GM12865 (cell line): Measurements from ENCODE around the gene INF2.

Source experiments
- DNase-seq: peaks from one replicate; pipeline ENCODE4 v3.0.0; 2010; ENCODE audit warnings: low read depth
- H3K4me3 ChIP-seq: 2 replicates; pipeline ENCODE4 v1.5.1; 2011; ENCODE audit warnings: mild to moderate bottlenecking, low read depth, low read length, control low read depth
- TF ChIP-seq, protein P1 (sequence below): IDR thresholded peaks from 2 replicates; pipeline ENCODE4 v1.5.1; 2011; ENCODE audit warnings: low read length, control low read depth, low read depth, inconsistent platforms; ENCODE audit not compliant: insufficient read depth; ENCODE audit errors: missing control alignments

The INF2 gene

GRCh38 chr14:104673481-104673880, 15.9 kb upstream of the INF2 start:
- TF ChIP-seq, protein P1, sequence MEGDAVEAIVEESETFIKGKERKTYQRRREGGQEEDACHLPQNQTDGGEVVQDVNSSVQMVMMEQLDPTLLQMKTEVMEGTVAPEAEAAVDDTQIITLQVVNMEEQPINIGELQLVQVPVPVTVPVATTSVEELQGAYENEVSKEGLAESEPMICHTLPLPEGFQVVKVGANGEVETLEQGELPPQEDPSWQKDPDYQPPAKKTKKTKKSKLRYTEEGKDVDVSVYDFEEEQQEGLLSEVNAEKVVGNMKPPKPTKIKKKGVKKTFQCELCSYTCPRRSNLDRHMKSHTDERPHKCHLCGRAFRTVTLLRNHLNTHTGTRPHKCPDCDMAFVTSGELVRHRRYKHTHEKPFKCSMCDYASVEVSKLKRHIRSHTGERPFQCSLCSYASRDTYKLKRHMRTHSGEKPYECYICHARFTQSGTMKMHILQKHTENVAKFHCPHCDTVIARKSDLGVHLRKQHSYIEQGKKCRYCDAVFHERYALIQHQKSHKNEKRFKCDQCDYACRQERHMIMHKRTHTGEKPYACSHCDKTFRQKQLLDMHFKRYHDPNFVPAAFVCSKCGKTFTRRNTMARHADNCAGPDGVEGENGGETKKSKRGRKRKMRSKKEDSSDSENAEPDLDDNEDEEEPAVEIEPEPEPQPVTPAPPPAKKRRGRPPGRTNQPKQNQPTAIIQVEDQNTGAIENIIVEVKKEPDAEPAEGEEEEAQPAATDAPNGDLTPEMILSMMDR: no peak
- H3K4me3 ChIP-seq: no peak overlapping the region
- DNase-seq: no peak

GRCh38 chr14:104675447-104675846, 14.0 kb upstream of the INF2 start:
- TF ChIP-seq, protein P1: no peak
- H3K4me3 ChIP-seq: no peak overlapping the region
- no peak for DNase-seq

DNA sequence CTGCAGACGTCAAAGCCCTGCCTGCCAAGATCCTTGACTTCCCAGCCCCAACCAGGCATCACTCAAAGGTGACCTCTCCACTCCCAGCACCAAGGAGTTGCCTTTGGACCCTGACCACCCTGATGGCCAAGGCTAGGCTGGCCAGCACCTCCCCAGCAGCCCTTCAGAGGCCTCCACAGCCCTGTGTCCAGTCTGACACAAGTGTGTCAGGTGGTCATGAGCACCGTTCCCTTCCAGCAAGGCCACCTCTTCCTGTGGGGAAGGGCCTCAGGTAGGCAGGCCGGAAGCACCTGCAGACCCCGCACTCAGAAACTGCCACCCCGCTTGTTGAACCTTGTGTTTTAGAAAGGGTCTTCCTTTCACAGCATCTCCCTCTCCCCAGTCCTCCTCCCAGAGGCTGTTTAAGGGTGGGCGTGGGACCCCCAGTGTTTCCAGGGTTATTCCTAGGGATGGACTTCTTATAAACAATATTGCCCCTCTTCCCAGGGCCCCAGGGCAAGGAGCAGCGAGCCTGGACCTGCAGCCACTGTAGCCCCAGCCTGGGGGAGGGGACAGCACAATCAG, 13.2 kb upstream of the INF2 start:
- TF ChIP-seq, protein P1: no peak
- no peak for DNase-seq
- no peak overlapping the region for H3K4me3 ChIP-seq

DNA sequence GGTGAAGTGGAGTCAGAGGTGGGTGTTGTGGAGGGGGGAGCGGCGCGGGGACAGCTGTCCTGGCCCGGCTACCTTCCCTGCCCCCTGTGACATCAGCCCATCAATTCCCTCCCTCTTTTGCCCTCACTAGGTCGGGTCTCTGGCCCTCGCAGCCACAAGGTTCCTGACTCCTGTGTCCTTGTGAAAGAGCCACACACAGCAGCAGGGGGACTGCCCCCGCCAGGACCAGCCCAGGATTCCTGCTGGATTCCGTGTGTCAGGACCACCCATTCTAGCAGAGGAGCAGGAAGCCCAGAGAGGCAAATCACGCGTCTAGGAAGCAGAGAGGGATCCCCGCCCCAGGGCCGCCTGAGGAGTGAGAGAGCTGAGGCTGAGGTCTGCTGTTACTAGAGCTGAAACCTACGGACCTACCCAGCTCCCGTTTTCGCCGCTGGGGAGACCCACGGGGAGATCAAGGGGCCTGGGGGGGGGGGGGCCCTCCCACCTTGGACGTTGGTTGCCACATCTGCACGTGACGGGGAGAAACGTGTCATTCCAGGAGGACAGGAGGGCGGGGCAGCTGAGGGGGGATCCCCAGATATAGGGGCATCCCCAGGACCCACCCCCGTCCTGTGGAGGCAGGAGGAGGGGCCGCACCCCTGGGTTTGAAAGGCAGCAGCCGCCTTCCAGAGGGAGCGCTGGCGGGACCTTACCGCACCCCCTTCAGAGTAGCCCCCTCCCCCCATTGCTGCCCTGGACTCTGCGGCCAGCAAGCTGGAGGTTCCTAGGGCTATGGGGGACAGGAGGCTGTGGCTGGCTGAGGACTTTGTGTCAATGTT, 12.5 kb upstream of the INF2 start:
- H3K4me3 ChIP-seq: peak overlapping the region; percentile 76
- DNase-seq: peak; percentile 62
- TF ChIP-seq, protein P1: no peak

GRCh38 chr14:104677512-104678332, 11.7 kb upstream of the INF2 start:
- TF ChIP-seq, protein P1: no peak
- peak overlapping the region; percentile 76 for H3K4me3 ChIP-seq
- peak; percentile 74 for DNase-seq

DNA sequence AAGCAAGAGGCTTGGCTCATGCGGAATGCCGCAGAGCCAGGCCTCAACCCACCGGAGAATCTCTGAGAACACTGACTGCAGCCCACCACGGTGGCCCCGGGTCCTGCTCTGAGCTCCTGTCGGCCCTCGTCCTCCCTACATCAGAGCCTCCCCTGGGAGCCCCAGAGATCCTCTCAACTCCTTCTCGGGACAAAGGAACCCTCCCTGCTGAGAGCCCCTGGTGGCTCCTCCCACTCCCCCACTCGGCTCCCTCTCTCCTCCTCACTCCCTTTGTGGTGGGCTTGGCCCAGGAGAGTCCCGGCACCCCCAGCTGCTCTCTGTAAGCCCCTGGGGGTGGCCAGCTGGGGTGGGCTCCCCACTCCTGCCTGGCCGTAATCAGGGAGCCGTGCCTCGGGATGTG, 11.1 kb upstream of the INF2 start:
- TF ChIP-seq, protein P1: no peak
- no peak for DNase-seq
- H3K4me3 ChIP-seq: peak overlapping the region; percentile 76
